Central memory CD8-positive, alpha-beta T cell (primary cell): ENCODE data around the gene LRWD1.
"Not testable (repeated sequence)": the region's sequence is repeated elsewhere in the genome, so short reads cannot be mapped to it uniquely, and the experiment has no call there.

Source experiments
- ATAC-seq: fragments of 150-1000 bp; cut with Tn5 transposase; replicated peaks from 2 replicates; pipeline ENCODE4 v1.10.0; 2022; ENCODE audit warnings: mild to moderate bottlenecking, moderate FRiP score, moderate number of reproducible peaks; ENCODE audit not compliant: poor library complexity, severe bottlenecking; ENCODE audit errors: extremely low read depth
- DNase-seq, 2 donors: peaks; one replicate each; pipeline ENCODE4 v3.0.0; 2021; ENCODE audit warnings: low spot score in 2 of 2
- H3K27ac Mint-ChIP-seq: one replicate; pipeline ENCODE4 v1.8.0; 2022; ENCODE audit warnings: low read depth, mild to moderate bottlenecking, moderate library complexity, mixed read lengths
- H3K27me3 Mint-ChIP-seq: one replicate; pipeline ENCODE4 v1.8.0; 2022; ENCODE audit warnings: mixed read lengths
- H3K36me3 Mint-ChIP-seq: one replicate; pipeline ENCODE4 v1.8.0; 2022; ENCODE audit warnings: mild to moderate bottlenecking, moderate library complexity, mixed read lengths; ENCODE audit not compliant: insufficient read depth
- H3K4me1 Mint-ChIP-seq: one replicate; pipeline ENCODE4 v1.8.0; 2022; ENCODE audit warnings: mixed read lengths
- H3K4me3 Mint-ChIP-seq: one replicate; pipeline ENCODE4 v1.8.0; 2022; ENCODE audit warnings: mild to moderate bottlenecking, moderate library complexity, mixed read lengths
- H3K9me3 Mint-ChIP-seq: one replicate; pipeline ENCODE4 v1.8.0; 2022; ENCODE audit warnings: mixed read lengths

The LRWD1 gene

GRCh38 chr7:102474736-102475435 lies 10.1 kb downstream of the LRWD1 start:
- H3K27me3 Mint-ChIP-seq, H3K4me3 Mint-ChIP-seq, H3K27ac Mint-ChIP-seq, H3K9me3 Mint-ChIP-seq, ATAC-seq, H3K4me1 Mint-ChIP-seq: not testable (repeated sequence)
- peak in 1 of 2 donors; percentile 3 for DNase-seq
- peaks cover 21% of the 10 kb centered on the region for H3K36me3 Mint-ChIP-seq

- H3K36me3 Mint-ChIP-seq = not testable (repeated sequence)
Observed at GRCh38 chr7:102478314-102479208, 13.8 kb downstream of the LRWD1 start, which contains the start of gene POLR2J. POLR2J (minus strand) TSS chr7:102478922; CDS start chr7:102478860, 62 bp downstream.

GRCh38 chr7:102479209-102479584 lies 14.4 kb downstream of the LRWD1 start:
- not testable (repeated sequence) for H3K36me3 Mint-ChIP-seq, H3K9me3 Mint-ChIP-seq, H3K4me1 Mint-ChIP-seq, DNase-seq, H3K27ac Mint-ChIP-seq, H3K27me3 Mint-ChIP-seq
- peak; percentile 3 for ATAC-seq
- peak overlapping the region; percentile 79 for H3K4me3 Mint-ChIP-seq

More at GRCh38 chr7:102478314-102479208, 13.8 kb downstream of the LRWD1 start, which contains the start of gene POLR2J:
- not testable (repeated sequence) for H3K27me3 Mint-ChIP-seq, H3K9me3 Mint-ChIP-seq, H3K4me1 Mint-ChIP-seq
- DNase-seq (peak; percentile 69 to 94), ATAC-seq (peak; percentile 83)
- Mint-ChIP-seq H3K27ac (peak within 1 kb of the TSS; percentile 71), H3K4me3 (peak within 1 kb of the TSS; percentile 79)

GRCh38 chr7:102479982-102480637 lies 15.3 kb downstream of the LRWD1 start:
- DNase-seq = peak in 1 of 2 donors; percentile 12
- not testable (repeated sequence) for H3K9me3 Mint-ChIP-seq, H3K36me3 Mint-ChIP-seq

GRCh38 chr7:102481962-102482361 lies 17.2 kb downstream of the LRWD1 start:
- H3K4me1 Mint-ChIP-seq, H3K9me3 Mint-ChIP-seq, H3K27ac Mint-ChIP-seq, H3K27me3 Mint-ChIP-seq, H3K36me3 Mint-ChIP-seq, H3K4me3 Mint-ChIP-seq, ATAC-seq: not testable (repeated sequence)
- peak in 1 of 2 donors; percentile 16 for DNase-seq

More at GRCh38 chr7:102479982-102480637, 15.3 kb downstream of the LRWD1 start:
- not testable (repeated sequence) for H3K4me1 Mint-ChIP-seq, H3K27me3 Mint-ChIP-seq, H3K27ac Mint-ChIP-seq, ATAC-seq, H3K4me3 Mint-ChIP-seq

GRCh38 chr7:102484317-102484716 lies 19.5 kb downstream of the LRWD1 start:
- H3K4me1 Mint-ChIP-seq, H3K27me3 Mint-ChIP-seq, H3K36me3 Mint-ChIP-seq, H3K4me3 Mint-ChIP-seq, DNase-seq, H3K27ac Mint-ChIP-seq, H3K9me3 Mint-ChIP-seq, ATAC-seq: not testable (repeated sequence)

- not testable (repeated sequence) for H3K27ac Mint-ChIP-seq, H3K9me3 Mint-ChIP-seq, H3K36me3 Mint-ChIP-seq, H3K4me3 Mint-ChIP-seq, H3K4me1 Mint-ChIP-seq, H3K27me3 Mint-ChIP-seq
- DNase-seq = peak; percentile 46 to 49
- peak; percentile 17 for ATAC-seq
Observed at GRCh38 chr7:102490529-102491075, 25.8 kb downstream of the LRWD1 start.

GRCh38 chr7:102493220-102493935 lies 28.6 kb downstream of the LRWD1 start:
- H3K4me1 Mint-ChIP-seq = not testable (repeated sequence)

GRCh38 chr7:102494026-102494425 lies 29.2 kb downstream of the LRWD1 start:
- ATAC-seq (peak; percentile 4), DNase-seq (peak in 1 of 2 donors; percentile 29)
- H3K4me1 Mint-ChIP-seq, H3K4me3 Mint-ChIP-seq, H3K27ac Mint-ChIP-seq, H3K36me3 Mint-ChIP-seq, H3K27me3 Mint-ChIP-seq, H3K9me3 Mint-ChIP-seq: not testable (repeated sequence)

More at GRCh38 chr7:102493220-102493935, 28.6 kb downstream of the LRWD1 start:
- H3K4me3 Mint-ChIP-seq, H3K9me3 Mint-ChIP-seq, H3K27ac Mint-ChIP-seq, H3K27me3 Mint-ChIP-seq, H3K36me3 Mint-ChIP-seq, DNase-seq: not testable (repeated sequence)
- ATAC-seq = peak; percentile 26

- peak; percentile 80 for ATAC-seq
- DNase-seq, H3K27ac Mint-ChIP-seq, H3K27me3 Mint-ChIP-seq, H3K9me3 Mint-ChIP-seq, H3K36me3 Mint-ChIP-seq, H3K4me1 Mint-ChIP-seq, H3K4me3 Mint-ChIP-seq: not testable (repeated sequence)
Observed at GRCh38 chr7:102494473-102495149, 29.8 kb downstream of the LRWD1 start.

GRCh38 chr7:102496861-102497260 lies 32.1 kb downstream of the LRWD1 start:
- peak in 1 of 2 donors; percentile 9 for DNase-seq
- H3K27ac Mint-ChIP-seq, H3K36me3 Mint-ChIP-seq, H3K9me3 Mint-ChIP-seq, H3K4me1 Mint-ChIP-seq, H3K27me3 Mint-ChIP-seq, H3K4me3 Mint-ChIP-seq, ATAC-seq: not testable (repeated sequence)
